Left renal cortex interstitium (tissue), 4 donors: ENCODE data around the gene FABP2. TPM values are rescaled to one million over a fixed set of nuclear protein-coding genes. Genes with fewer than 3 reads are reported as not detected.

Experiments used
- DNase-seq, 4 donors: peaks; one replicate each; pipeline ENCODE4 v3.0.0-alpha.2; 2013; ENCODE audit warnings: low read depth in 4 of 4, low spot score in 2 of 4, missing footprints in 1 of 4
- polyA plus RNA-seq, 4 donors: library from polyadenylated mRNA; unstranded; fragments of 120-200 nt; gene quantifications; one replicate each; pipeline ENCODE4 v1.2.1, GENCODE V29; 2013; ENCODE audit not compliant: insufficient read length in 4 of 4

The FABP2 gene
- polyA plus RNA-seq, 4 donors: 0.06 to 1.3 (median 0.96) TPM

- DNase-seq: no peak
Observed at GRCh38 chr4:119271361-119272085, 50.4 kb downstream of the FABP2 start.

- no peak for DNase-seq
Observed at GRCh38 chr4:119268466-119268865, 53.5 kb downstream of the FABP2 start.

Other genes with a start within 250 kb of the FABP2 start
- gene MYOZ2, start 186.3 kb downstream of the FABP2 start, polyA plus RNA-seq: under 1 TPM; 0.29 to 0.55 (median 0.36) TPM
- 10 to 100 TPM; 34.0 to 46.2 (median 39.2) TPM for gene USP53, start 109.4 kb downstream of the FABP2 start, polyA plus RNA-seq